Muscle of leg (tissue), 11 donors: ENCODE data around the gene USP30. TPM values are rescaled to one million over a fixed set of nuclear protein-coding genes. Genes with fewer than 3 reads are reported as not detected.

ENCODE experiments used
- DNase-seq: peaks from one replicate; pipeline ENCODE4 v3.0.0; 2013
- H3K27ac ChIP-seq: one replicate; pipeline ENCODE4 v1.5.1; 2013; ENCODE audit warnings: mild to moderate bottlenecking, low read length, control low read depth
- H3K27me3 ChIP-seq: one replicate; pipeline ENCODE4 v1.6.1; 2013; ENCODE audit warnings: low read length; ENCODE audit not compliant: control insufficient read depth, insufficient read depth
- H3K36me3 ChIP-seq: one replicate; pipeline ENCODE4 v1.6.1; 2013; ENCODE audit warnings: low read length; ENCODE audit not compliant: control insufficient read depth, insufficient read depth
- H3K4me1 ChIP-seq: one replicate; pipeline ENCODE4 v1.6.1; 2013; ENCODE audit warnings: low read length; ENCODE audit not compliant: control insufficient read depth, insufficient read depth
- H3K4me3 ChIP-seq: one replicate; pipeline ENCODE4 v1.5.1; 2013; ENCODE audit warnings: low read length, control low read depth
- H3K9me3 ChIP-seq: replicated peaks from 2 replicates; pipeline ENCODE4 v1.6.1; 2013; ENCODE audit warnings: low read depth, low read length; ENCODE audit not compliant: control insufficient read depth
- WGBS: methylation state at CpG from one replicate; pipeline ENCODE4 v1.1.5; 2013; ENCODE audit warnings: missing lambda C conversion rate; ENCODE audit not compliant: insufficient coverage; 5-methylcytosine and 5-hydroxymethylcytosine counted together
- polyA plus RNA-seq, 8 donors: library from polyadenylated mRNA; unstranded; fragments of 120-200 nt; gene quantifications; one replicate each; pipeline versions ENCODE4 v1.2.1 to v1.2.3, GENCODE V29; 2013; ENCODE audit warnings: inconsistent platforms in 1 of 8, low replicate concordance in 1 of 8; ENCODE audit not compliant: insufficient read length in 8 of 8, insufficient read depth in 1 of 8
- total RNA-seq: library from RNA; stranded (reverse); fragments of 120-200 nt; gene quantifications from one replicate; pipeline ENCODE4 v1.2.4, GENCODE V29; 2013

The USP30 gene
- total and polyA plus RNA-seq, 9 donors: 10.1 to 14.8 (median 12.5) TPM

GRCh38 chr12:109124878-109125648 is 72.7 kb downstream of the USP30 start:
- WGBS: 80% methylated on average over 4 of the region's 12 CpGs
- Histone ChIP-seq H3K27me3 (no peaks in the 10 kb centered on the region), H3K4me3 (no peak overlapping the region), H3K9me3 (no peaks in the 10 kb centered on the region), H3K4me1 (no peaks in the 10 kb centered on the region), H3K27ac (no peak overlapping the region), H3K36me3 (no peaks in the 10 kb centered on the region)
- no peak for DNase-seq

GRCh38 chr12:109125791-109126190 is 73.4 kb downstream of the USP30 start:
- Histone ChIP-seq H3K27ac (no peak overlapping the region), H3K4me3 (no peak overlapping the region), H3K9me3 (no peaks in the 10 kb centered on the region), H3K4me1 (peaks cover 6% of the 10 kb centered on the region), H3K36me3 (no peaks in the 10 kb centered on the region), H3K27me3 (no peaks in the 10 kb centered on the region)
- no peak for DNase-seq
- 80% methylated on average over 7 of the region's 7 CpGs for WGBS

DNA sequence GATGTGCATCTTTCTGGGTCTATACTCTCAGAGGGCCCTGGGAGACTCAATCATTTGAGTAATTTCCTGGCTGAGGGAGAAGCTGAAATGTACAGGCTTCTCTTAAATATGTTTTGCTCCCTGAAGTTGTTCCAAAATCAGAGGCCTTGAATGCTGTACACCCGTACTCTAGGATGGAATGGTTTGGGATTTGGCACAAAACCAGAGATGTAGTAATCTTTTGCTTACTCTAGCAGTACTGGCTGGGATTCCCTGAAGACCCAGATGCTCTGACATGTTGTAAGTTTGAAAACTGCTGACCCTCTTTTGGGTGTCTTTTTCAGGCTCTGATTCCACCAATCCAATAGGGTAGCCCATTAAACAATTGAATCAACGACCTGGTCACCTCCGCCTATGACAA is 74.4 kb downstream of the USP30 start:
- H3K27ac ChIP-seq: no peak overlapping the region
- DNase-seq: peak; percentile 86
- no peaks in the 10 kb centered on the region for H3K9me3 ChIP-seq

GRCh38 chr12:109127533-109128242 is 75.3 kb downstream of the USP30 start:
- Histone ChIP-seq H3K27me3 (peaks cover 2% of the 10 kb centered on the region), H3K27ac (no peak overlapping the region), H3K4me3 (no peak overlapping the region), H3K4me1 (peaks cover 19% of the 10 kb centered on the region), H3K36me3 (no peaks in the 10 kb centered on the region), H3K9me3 (no peaks in the 10 kb centered on the region)
- DNase-seq: no peak
- WGBS: 89% methylated on average over 8 of the region's 13 CpGs

More for the DNA sequence above, 74.4 kb downstream of the USP30 start:
- Histone ChIP-seq H3K4me3 (no peak overlapping the region), H3K27me3 (peaks cover 2% of the 10 kb centered on the region), H3K4me1 (peaks cover 16% of the 10 kb centered on the region), H3K36me3 (no peaks in the 10 kb centered on the region)
- 43% methylated on average over 1 of the region's 3 CpGs for WGBS

DNA sequence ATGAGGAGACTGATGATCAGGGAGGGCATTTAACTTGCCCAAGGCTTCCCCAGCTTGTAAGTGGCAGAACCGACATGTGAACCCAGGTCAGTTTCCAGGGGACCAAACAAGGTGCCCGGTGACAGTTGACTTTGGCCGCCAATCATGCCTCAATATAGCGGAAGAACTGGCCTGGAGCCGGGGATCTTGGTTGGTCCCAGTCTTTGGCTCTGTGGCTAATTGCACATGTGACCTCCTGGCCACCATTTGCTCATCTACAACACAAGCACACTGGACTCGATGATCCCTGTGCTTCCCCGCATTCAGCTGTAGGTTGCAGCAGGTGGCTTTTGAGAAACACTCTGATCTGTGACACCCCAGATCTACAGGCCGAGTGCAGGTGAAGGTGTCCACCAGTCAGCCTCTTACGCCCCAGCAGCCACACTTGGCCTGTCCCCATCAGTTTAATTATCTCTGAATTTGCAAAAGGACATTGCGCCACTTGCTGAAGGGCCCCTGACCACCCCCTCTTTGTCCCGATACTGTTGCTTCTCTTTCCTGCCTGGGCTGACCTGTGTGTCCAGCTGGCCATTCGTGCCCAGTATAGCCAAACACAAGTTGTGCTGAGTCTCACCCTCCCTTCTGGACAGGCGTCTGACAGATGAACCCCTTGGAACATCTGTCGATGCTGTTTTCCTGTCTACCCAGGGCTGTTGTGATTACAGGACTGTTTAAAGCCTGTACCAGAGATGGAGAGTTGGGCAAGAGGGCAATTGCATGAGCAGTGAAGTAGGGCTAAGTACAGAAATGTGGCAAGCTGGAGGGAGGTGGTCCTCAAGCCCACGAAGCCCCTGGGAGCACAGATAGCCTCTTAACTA is 78.1 kb downstream of the USP30 start:
- H3K27me3 ChIP-seq: peaks cover 2% of the 10 kb centered on the region
- H3K36me3 ChIP-seq: no peaks in the 10 kb centered on the region
- peaks cover 21% of the 10 kb centered on the region for H3K4me1 ChIP-seq
- peak overlapping the region; percentile 69 for H3K27ac ChIP-seq
- H3K4me3 ChIP-seq: no peak overlapping the region
- 78% methylated on average over 14 of the region's 15 CpGs for WGBS
- peak; percentile 11 for DNase-seq
- H3K9me3 ChIP-seq: no peaks in the 10 kb centered on the region

GRCh38 chr12:109131154-109132050 is 79.0 kb downstream of the USP30 start:
- WGBS: 19% methylated on average over 18 of the region's 24 CpGs

DNA sequence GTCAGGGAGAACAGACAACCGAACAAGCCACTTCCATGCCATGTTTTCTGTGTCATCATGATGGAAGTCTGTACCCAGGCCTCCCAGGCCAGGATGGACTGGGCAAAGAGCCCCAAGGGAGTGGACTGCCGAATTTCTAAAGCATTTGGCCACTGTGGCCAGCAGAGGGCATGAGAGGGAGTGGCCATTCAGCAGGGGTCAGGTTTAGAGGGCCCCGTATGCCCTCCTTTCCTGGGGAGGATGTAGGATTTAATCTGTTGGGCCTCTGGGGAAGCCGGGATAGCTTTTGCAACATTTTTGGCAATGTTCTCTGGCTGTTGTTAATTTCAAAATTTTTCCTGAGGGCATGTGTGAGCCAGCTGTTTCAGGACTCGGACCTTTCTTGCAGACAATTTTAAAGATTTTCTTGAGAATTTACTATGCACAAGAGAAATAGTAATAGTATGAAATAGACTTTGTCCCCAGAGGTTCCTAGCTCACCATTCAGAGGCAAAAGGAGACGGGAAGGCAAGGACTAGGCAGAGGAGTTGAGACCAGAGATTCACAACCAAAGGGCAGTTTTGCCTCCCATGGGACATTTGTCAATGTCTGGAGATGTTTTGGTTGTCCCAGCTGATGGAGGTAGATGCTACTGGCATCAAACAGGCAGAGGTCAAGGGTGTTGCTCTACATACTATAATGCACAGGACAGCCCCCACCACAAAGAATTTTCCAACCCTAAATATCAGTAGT is 82.0 kb downstream of the USP30 start:
- 46% methylated on average over 4 of the region's 6 CpGs for WGBS

More at GRCh38 chr12:109131154-109132050, 79.0 kb downstream of the USP30 start:
- H3K27me3 ChIP-seq: peaks cover 2% of the 10 kb centered on the region
- H3K36me3 ChIP-seq: no peaks in the 10 kb centered on the region
- H3K9me3 ChIP-seq: peaks cover 5% of the 10 kb centered on the region
- peak overlapping the region; percentile 69 for H3K27ac ChIP-seq
- no peak overlapping the region for H3K4me3 ChIP-seq
- peak; percentile 56 for DNase-seq
- H3K4me1 ChIP-seq: peaks cover 21% of the 10 kb centered on the region

DNA sequence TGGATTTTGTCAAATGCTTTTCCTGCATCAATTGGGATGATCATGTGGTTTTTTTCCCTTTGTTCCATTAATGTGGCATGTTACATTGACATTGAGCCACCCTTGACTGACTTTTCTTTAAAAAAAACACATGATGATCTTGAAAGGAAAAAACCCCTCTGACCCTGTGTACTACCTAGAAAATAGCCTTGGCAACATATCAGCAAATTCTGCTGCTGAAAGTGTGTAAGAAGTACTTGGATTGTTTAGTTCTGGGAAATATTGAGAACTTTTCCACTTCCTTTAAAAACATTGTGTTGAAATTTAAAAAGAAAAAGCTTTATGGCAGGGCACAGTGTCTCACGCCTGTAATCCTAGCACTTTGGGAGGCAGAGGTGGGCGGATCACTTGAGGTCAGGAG is 84.7 kb downstream of the USP30 start:
- H3K36me3 ChIP-seq: no peaks in the 10 kb centered on the region
- H3K4me3 ChIP-seq: no peak overlapping the region
- peaks cover 5% of the 10 kb centered on the region for H3K9me3 ChIP-seq
- WGBS: no CpG with 5 or more reads among the region's 2 CpGs
- no peak overlapping the region for H3K27ac ChIP-seq
- H3K4me1 ChIP-seq: peaks cover 2% of the 10 kb centered on the region
- DNase-seq: peak; percentile 21
- no peaks in the 10 kb centered on the region for H3K27me3 ChIP-seq

More for the DNA sequence above, 82.0 kb downstream of the USP30 start:
- Histone ChIP-seq H3K4me3 (no peak overlapping the region), H3K36me3 (no peaks in the 10 kb centered on the region), H3K9me3 (peaks cover 5% of the 10 kb centered on the region), H3K4me1 (peaks cover 21% of the 10 kb centered on the region), H3K27me3 (peaks cover 2% of the 10 kb centered on the region), H3K27ac (no peak overlapping the region)
- DNase-seq: no peak
